CD4-positive, alpha-beta T cell treated with Interleukin-15 for 4 hours (primary cell): ENCODE results near the gene CMTM7.
"Not testable (repeated sequence)": the region's sequence is repeated elsewhere in the genome, so short reads cannot be mapped to it uniquely, and the experiment has no call there.

ENCODE experiments used
- DNase-seq: peaks from one replicate; pipeline ENCODE4 v3.0.0-alpha.2; 2020; ENCODE audit warnings: low spot score

The CMTM7 gene

GRCh38 chr3:32381922-32382321 lies 9.7 kb upstream of the CMTM7 start:
- no peak for DNase-seq

GRCh38 chr3:32383136-32383711 lies 8.4 kb upstream of the CMTM7 start:
- no peak for DNase-seq

GRCh38 chr3:32384938-32385337 lies 6.7 kb upstream of the CMTM7 start:
- no peak for DNase-seq

GRCh38 chr3:32387512-32387911 lies 4.1 kb upstream of the CMTM7 start:
- no peak for DNase-seq

GRCh38 chr3:32389577-32389976 lies 2.1 kb upstream of the CMTM7 start:
- not testable (repeated sequence) for DNase-seq

- DNase-seq: peak; percentile 15
Observed at GRCh38 chr3:32392536-32393302, 1.1 kb downstream of the CMTM7 start.

- no peak for DNase-seq
Observed at GRCh38 chr3:32395496-32395895, 3.8 kb downstream of the CMTM7 start.

- no peak for DNase-seq
Observed at GRCh38 chr3:32397941-32398340, 6.3 kb downstream of the CMTM7 start.

GRCh38 chr3:32398531-32398930 lies 6.9 kb downstream of the CMTM7 start:
- no peak for DNase-seq

- DNase-seq: peak; percentile 78
Observed at GRCh38 chr3:32399030-32399620, 7.5 kb downstream of the CMTM7 start.

- DNase-seq: no peak
Observed at GRCh38 chr3:32401126-32401525, 9.5 kb downstream of the CMTM7 start.

GRCh38 chr3:32401556-32402081 lies 10.0 kb downstream of the CMTM7 start:
- DNase-seq: peak; percentile 58

- no peak for DNase-seq
Observed at GRCh38 chr3:32403663-32404062, 12.0 kb downstream of the CMTM7 start.

- DNase-seq: no peak
Observed at GRCh38 chr3:32404714-32405113, 13.1 kb downstream of the CMTM7 start.

GRCh38 chr3:32405155-32405554 lies 13.5 kb downstream of the CMTM7 start:
- DNase-seq: no peak

GRCh38 chr3:32405711-32406323 lies 14.2 kb downstream of the CMTM7 start:
- no peak for DNase-seq

GRCh38 chr3:32406486-32407408 lies 15.1 kb downstream of the CMTM7 start:
- DNase-seq: no peak

- DNase-seq: no peak
Observed at GRCh38 chr3:32410367-32411246, 19.0 kb downstream of the CMTM7 start.

GRCh38 chr3:32411442-32411841 lies 19.8 kb downstream of the CMTM7 start:
- no peak for DNase-seq

- DNase-seq: no peak
Observed at GRCh38 chr3:32412887-32413286, 21.2 kb downstream of the CMTM7 start.
